WTC11 (cell line): ENCODE results near the gene SHANK3. TPM values are rescaled to one million over a fixed set of nuclear protein-coding genes. Genes with fewer than 3 reads are reported as not detected.
"Not testable (repeated sequence)": the region's sequence is repeated elsewhere in the genome, so short reads cannot be mapped to it uniquely, and the experiment has no call there.

ENCODE experiments used
- ATAC-seq: fragments of 200-7000 bp; cut with Tn5 transposase; 2 replicates; pipeline ENCODE4 v1.10.0; 2021; ENCODE audit warnings: mild to moderate bottlenecking, moderate library complexity
- CTCF ChIA-PET: fragments of 300-600 bp; sonication (Branson Sonifier 250); formaldehyde crosslinking; loops from one replicate; lab custom pipeline; 2021; ENCODE audit warnings: antibody characterized with exemption; lab: Charles Lee
- POLR2A ChIA-PET: fragments of 350-600 bp; sonication (Branson Sonifier 250); formaldehyde crosslinking; loops from one replicate; lab custom pipeline; 2021; ENCODE audit warnings: antibody characterized with exemption; lab: Charles Lee
- DNase-seq: peaks from one replicate; pipeline ENCODE4 v3.0.0; 2021; ENCODE audit warnings: low spot score
- H3K27ac Mint-ChIP-seq: 2 replicates; pipeline ENCODE4 v1.8.0; 2021; ENCODE audit warnings: mixed read lengths
- H3K27me3 Mint-ChIP-seq: 2 replicates; pipeline ENCODE4 v1.8.0; 2021; ENCODE audit warnings: low read depth, mild to moderate bottlenecking, moderate library complexity, mixed read lengths
- H3K36me3 Mint-ChIP-seq: 2 replicates; pipeline ENCODE4 v1.8.0; 2021; ENCODE audit warnings: mixed read lengths
- H3K4me1 Mint-ChIP-seq: 2 replicates; pipeline ENCODE4 v1.8.0; 2022; ENCODE audit warnings: mixed read lengths
- H3K4me3 Mint-ChIP-seq: 2 replicates; pipeline ENCODE4 v1.8.0; 2021; ENCODE audit warnings: mild to moderate bottlenecking, moderate library complexity, mixed read lengths
- H3K9me3 Mint-ChIP-seq: 2 replicates; pipeline ENCODE4 v1.8.0; 2021; ENCODE audit warnings: mixed read lengths
- ELF4 ChIP-seq: sonication (generic); formaldehyde crosslinking; IDR thresholded peaks from 2 replicates; pipeline ENCODE4 v1.8.1; 2022; ENCODE audit warnings: low read depth, mild to moderate bottlenecking, moderate library complexity, missing genetic modification reagents
- ETV6 ChIP-seq: sonication (generic); formaldehyde crosslinking; IDR thresholded peaks from 2 replicates; pipeline ENCODE4 v1.8.1; 2022; ENCODE audit warnings: mild to moderate bottlenecking, missing genetic modification reagents
- FOXJ3 ChIP-seq: sonication (generic); formaldehyde crosslinking; IDR thresholded peaks from 2 replicates; pipeline ENCODE4 v1.9.0; 2021; ENCODE audit warnings: missing genetic modification reagents, mild to moderate bottlenecking, borderline replicate concordance
- HMGA2 ChIP-seq: fragments of 250-450 bp; sonication (Bioruptor Pico); IDR thresholded peaks from 2 replicates; pipeline ENCODE4 v1.4.0; 2021; ENCODE audit warnings: mild to moderate bottlenecking, moderate library complexity
- JAZF1 ChIP-seq: fragments of 250-450 bp; sonication (Bioruptor Pico); IDR thresholded peaks from 2 replicates; pipeline ENCODE4 v1.9.0; 2021; ENCODE audit warnings: moderate library complexity, mild to moderate bottlenecking, inconsistent platforms
- PRDM15 ChIP-seq: sonication (generic); formaldehyde crosslinking; IDR thresholded peaks from 2 replicates; pipeline ENCODE4 v1.8.0; 2022; ENCODE audit warnings: missing genetic modification reagents
- PRRX2 ChIP-seq: fragments of 250-450 bp; sonication (Bioruptor Pico); IDR thresholded peaks from 2 replicates; pipeline ENCODE4 v1.8.0; 2021; ENCODE audit warnings: mild to moderate bottlenecking
- RORB ChIP-seq: fragments of 250-450 bp; sonication (Bioruptor Pico); IDR thresholded peaks from 2 replicates; pipeline ENCODE4 v1.9.0; 2021; ENCODE audit warnings: mild to moderate bottlenecking
- ZNF121 ChIP-seq: sonication (generic); formaldehyde crosslinking; IDR thresholded peaks from 2 replicates; pipeline ENCODE4 v1.8.0; 2023; ENCODE audit warnings: missing genetic modification reagents
- ZNF219 ChIP-seq: sonication (generic); formaldehyde crosslinking; IDR thresholded peaks from 2 replicates; pipeline ENCODE4 v1.8.0; 2023; ENCODE audit warnings: missing genetic modification reagents, mild to moderate bottlenecking, borderline replicate concordance
- total RNA-seq: library from RNA; stranded (reverse); gene quantifications from 3 replicates; pipeline ENCODE4 v1.2.3, GENCODE V29; 2021
- TF ChIP-seq, protein P1 (sequence below): sonication (generic); formaldehyde crosslinking; conservative IDR thresholded peaks from 2 replicates; pipeline ENCODE4 v1.8.1; 2022; ENCODE audit warnings: mild to moderate bottlenecking, missing genetic modification reagents
- TF ChIP-seq, protein P2 (sequence below): fragments of 200-600 bp; IDR thresholded peaks from 2 replicates; pipeline ENCODE4 v1.8.0; 2022; ENCODE audit warnings: antibody characterized with exemption

The SHANK3 gene
- total RNA-seq, 1 experiment from 2014 or later, result 9.6 TPM

GRCh38 chr22:50633771-50634170 is 38.9 kb upstream of the SHANK3 start (continued):
- TF ChIP-seq PRDM15 (CRISPR knock-in tag), result no peak
- TF ChIP-seq RORB, result no peak

GRCh38 chr22:50635591-50635990 is 37.0 kb upstream of the SHANK3 start:
- H3K4me1 Mint-ChIP-seq, result peaks cover 4% of the 10 kb centered on the region
- CTCF ChIA-PET, result no interaction called here

GRCh38 chr22:50640296-50640695 is 32.3 kb upstream of the SHANK3 start:
- H3K9me3 Mint-ChIP-seq, H3K27me3 Mint-ChIP-seq, POLR2A ChIA-PET, H3K4me3 Mint-ChIP-seq, ATAC-seq, H3K36me3 Mint-ChIP-seq, H3K27ac Mint-ChIP-seq, DNase-seq: not testable (repeated sequence)
- H3K4me1 Mint-ChIP-seq, result peaks cover 23% of the 10 kb centered on the region
- CTCF ChIA-PET, result interaction anchor here (1.4 to 5.5 kb wide), 7 partner anchors 14 to 99 kb away, joined by 3 to 59 read pairs (median 22); partner anchors contain the start of genes ARSA, SHANK3 and SYCE3

More at GRCh38 chr22:50635591-50635990, 37.0 kb upstream of the SHANK3 start:
- no peak for ATAC-seq
- Mint-ChIP-seq H3K9me3 (0 out of 2 replicates have a peak, but pooled peaks cover 3% of the 10 kb centered on the region), H3K36me3 (no peaks in the 10 kb centered on the region), H3K27me3 (peaks cover 6% of the 10 kb centered on the region; the same call in 1 of the 2 replicates), H3K4me3 (no peak overlapping the region), H3K27ac (no peak overlapping the region)
- DNase-seq, result no peak
- POLR2A ChIA-PET, result no interaction called here
- TF ChIP-seq ZNF219 (no peak), ETV6 (CRISPR knock-in tag) (no peak), FOXJ3 (no peak), ELF4 (CRISPR knock-in tag) (no peak), JAZF1 (no peak), PRRX2 (no peak), HMGA2 (no peak)
- TF ChIP-seq, protein P1, sequence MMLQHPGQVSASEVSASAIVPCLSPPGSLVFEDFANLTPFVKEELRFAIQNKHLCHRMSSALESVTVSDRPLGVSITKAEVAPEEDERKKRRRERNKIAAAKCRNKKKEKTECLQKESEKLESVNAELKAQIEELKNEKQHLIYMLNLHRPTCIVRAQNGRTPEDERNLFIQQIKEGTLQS (CRISPR knock-in tag), result no peak
- TF ChIP-seq, protein P2, sequence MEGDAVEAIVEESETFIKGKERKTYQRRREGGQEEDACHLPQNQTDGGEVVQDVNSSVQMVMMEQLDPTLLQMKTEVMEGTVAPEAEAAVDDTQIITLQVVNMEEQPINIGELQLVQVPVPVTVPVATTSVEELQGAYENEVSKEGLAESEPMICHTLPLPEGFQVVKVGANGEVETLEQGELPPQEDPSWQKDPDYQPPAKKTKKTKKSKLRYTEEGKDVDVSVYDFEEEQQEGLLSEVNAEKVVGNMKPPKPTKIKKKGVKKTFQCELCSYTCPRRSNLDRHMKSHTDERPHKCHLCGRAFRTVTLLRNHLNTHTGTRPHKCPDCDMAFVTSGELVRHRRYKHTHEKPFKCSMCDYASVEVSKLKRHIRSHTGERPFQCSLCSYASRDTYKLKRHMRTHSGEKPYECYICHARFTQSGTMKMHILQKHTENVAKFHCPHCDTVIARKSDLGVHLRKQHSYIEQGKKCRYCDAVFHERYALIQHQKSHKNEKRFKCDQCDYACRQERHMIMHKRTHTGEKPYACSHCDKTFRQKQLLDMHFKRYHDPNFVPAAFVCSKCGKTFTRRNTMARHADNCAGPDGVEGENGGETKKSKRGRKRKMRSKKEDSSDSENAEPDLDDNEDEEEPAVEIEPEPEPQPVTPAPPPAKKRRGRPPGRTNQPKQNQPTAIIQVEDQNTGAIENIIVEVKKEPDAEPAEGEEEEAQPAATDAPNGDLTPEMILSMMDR, result no peak

DNA sequence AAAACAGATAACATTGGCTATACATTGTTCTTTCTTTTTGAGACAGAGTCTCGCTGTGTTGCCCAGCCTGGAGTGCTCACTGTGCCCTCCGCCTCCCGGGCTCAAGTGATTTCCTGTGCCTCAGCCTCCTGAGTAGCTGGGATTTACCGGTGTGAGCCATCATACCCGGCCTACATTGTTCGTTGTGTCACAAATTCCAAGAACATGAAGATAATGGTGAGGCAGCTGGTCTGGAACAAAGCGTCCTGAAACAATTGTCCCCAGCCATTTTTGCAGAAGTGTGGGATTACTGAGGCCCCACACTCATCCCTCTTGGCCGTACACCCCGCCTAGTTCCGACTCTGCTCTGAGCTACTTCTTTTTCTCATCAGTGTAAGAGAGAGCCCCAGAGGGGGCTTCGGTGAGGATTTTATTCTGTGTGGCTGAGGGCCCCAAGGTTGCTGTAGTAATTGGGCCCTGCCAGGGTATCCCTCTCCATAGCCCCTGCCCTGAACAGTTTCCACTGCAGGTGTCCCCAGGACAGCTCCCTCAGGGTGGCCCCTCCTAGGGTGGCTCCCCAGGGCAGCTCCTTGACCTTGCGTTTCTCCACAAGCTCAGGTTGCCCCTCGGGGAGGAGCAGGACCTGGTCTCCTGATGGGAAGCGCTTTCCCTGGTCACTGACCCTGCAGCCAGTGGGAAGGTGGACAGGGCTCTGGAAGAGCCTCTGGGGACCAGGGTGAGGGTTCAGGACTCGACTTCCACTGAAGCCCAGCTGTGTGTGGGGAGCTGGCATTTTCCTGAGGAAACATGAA is 31.6 kb upstream of the SHANK3 start:
- peaks cover 23% of the 10 kb centered on the region for H3K4me1 Mint-ChIP-seq
- ChIA-PET POLR2A (interaction anchor here (2.2 kb wide), 1 partner anchor 13 kb away, joined by 12 read pairs; the partner anchor contains the start of gene ARSA), CTCF (interaction anchor here (0.6 to 5.5 kb wide), 15 partner anchors 8 to 134 kb away, joined by 3 to 59 read pairs (median 7); partner anchors contain the start of genes ARSA, CHKB, LMF2 and NCAPH2)
- H3K4me3 Mint-ChIP-seq, result no peak overlapping the region
- H3K36me3 Mint-ChIP-seq, result peaks cover 3% of the 10 kb centered on the region; the same call in 1 of the 2 replicates
- peaks cover 3% of the 10 kb centered on the region; the same call in 1 of the 2 replicates for H3K27me3 Mint-ChIP-seq
- ATAC-seq (no peak), DNase-seq (no peak)
- peaks cover 6% of the 10 kb centered on the region; the same call in 1 of the 2 replicates for H3K9me3 Mint-ChIP-seq
- H3K27ac Mint-ChIP-seq, result no peak overlapping the region
- TF ChIP-seq ZNF121 (peak; percentile 65; the same call in 1 of the 2 replicates), RORB (no peak)
